NCI-H187 treated with DMSO at 0.1 percent for 48 hours (cell line): ENCODE data around the gene ARHGAP30.
"Not testable (repeated sequence)": the region's sequence is repeated elsewhere in the genome, so short reads cannot be mapped to it uniquely, and the experiment has no call there.

Experiments used
- DNase-seq: peaks from one replicate; lab custom pipeline; 2025; lab: John Stamatoyannopoulos, UW

The ARHGAP30 gene

GRCh38 chr1:161069731-161070270, at the start of gene ARHGAP30:
ARHGAP30 (minus strand) TSS chr1:161069891; CDS start chr1:161069624, 267 bp downstream.
- DNase-seq = no peak

GRCh38 chr1:161117759-161118581, 48.3 kb upstream of the ARHGAP30 start, which contains the start of the genes NIT1 and PFDN2:
NIT1 (plus strand) TSS chr1:161118105; CDS start chr1:161118177, 72 bp downstream.
PFDN2 (minus strand) TSS chr1:161118037; CDS start chr1:161118026, 11 bp downstream.
- DNase-seq = peak; percentile 52

GRCh38 chr1:161115961-161116360, 46.3 kb upstream of the ARHGAP30 start:
- not testable (repeated sequence) for DNase-seq

- DNase-seq = no peak
These were observed 45.5 kb upstream of the ARHGAP30 start for GRCh38 chr1:161115132-161115711.

DNA sequence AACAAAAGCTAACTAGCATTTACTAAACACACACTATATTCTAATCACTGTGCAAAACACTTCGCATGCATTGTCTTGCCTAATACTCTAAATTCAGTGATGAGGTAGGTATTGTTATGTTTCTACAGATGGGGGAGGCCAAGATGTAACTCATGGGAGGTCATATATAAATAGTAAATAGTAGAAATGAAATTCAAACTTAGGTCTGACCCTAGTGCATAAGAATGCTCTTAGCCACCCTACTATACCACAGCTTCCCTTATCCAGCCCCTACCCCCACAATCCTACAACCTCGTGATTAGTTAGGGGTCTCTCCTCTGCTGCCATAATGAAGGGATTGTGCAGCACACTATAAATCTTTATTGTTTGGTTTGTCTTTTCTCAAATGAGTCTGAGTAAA, 44.9 kb upstream of the ARHGAP30 start:
- DNase-seq = no peak

DNA sequence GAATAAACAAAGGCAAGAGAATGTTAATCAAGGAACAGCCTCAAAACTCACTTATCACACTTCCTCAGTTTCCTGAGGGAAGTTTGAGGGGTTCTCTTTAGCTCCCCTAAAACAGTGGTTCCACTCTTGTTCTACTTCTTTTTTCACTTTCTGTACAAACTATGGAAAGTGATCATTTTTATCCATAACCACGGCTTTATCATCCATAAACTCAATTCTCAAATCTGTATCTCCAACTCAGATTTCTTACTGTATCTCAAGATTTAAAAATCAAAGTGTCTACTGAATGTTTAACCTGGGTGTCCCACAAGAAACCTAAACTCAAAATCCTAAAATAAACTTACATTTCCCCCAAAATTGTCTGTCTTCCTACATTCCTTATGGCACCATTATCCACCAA, 44.2 kb upstream of the ARHGAP30 start:
- DNase-seq = no peak

DNA sequence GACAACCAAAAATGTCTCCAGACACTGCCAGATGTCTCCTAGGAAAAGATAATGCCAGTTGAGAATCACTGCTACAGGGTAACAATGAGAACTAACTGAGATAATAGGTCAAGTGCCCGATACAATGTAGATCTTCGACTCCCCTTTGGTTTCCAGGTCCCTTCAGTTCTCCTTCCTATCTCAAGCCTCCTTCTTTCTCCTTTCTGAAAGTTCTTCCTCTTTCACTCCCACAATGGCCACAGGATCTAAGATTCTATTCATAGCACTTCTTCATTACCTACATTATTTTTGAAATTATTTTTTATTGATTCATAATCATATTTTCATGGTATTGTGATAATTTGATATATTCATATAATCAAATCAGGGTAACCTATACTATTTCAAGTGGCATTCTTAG, 41.8 kb upstream of the ARHGAP30 start:
- no peak for DNase-seq

- no peak for DNase-seq
These were observed 41.4 kb upstream of the ARHGAP30 start for GRCh38 chr1:161111117-161111516.

GRCh38 chr1:161106431-161106830, 36.7 kb upstream of the ARHGAP30 start:
- DNase-seq = no peak

DNA sequence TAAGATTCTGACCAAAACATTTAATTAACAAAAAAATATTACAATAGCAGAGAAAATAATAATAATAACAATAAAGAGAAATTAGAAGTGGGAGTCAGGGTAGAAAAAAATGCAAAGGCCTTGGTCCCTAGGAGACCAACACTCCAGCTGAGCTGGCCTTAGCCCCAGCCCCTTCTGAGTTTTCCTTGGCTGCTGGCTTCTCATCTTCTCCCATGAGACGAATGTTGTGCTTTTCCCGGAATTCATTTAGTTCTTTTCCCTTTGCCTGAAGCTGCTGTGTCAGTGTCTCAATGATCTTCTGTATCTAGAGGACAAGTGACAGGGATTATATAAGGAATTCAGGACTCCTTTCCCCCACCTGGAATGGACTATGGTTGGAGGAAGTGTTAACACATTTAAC, 30.9 kb upstream of the ARHGAP30 start:
- DNase-seq = no peak

- no peak for DNase-seq
These were observed 29.6 kb upstream of the ARHGAP30 start for GRCh38 chr1:161099090-161099802.

GRCh38 chr1:161098210-161099068, 28.7 kb upstream of the ARHGAP30 start, which contains the start of gene KLHDC9:
KLHDC9 (plus strand) TSS chr1:161098361; CDS start chr1:161098536, 175 bp downstream.
- DNase-seq = peak; percentile 92

DNA sequence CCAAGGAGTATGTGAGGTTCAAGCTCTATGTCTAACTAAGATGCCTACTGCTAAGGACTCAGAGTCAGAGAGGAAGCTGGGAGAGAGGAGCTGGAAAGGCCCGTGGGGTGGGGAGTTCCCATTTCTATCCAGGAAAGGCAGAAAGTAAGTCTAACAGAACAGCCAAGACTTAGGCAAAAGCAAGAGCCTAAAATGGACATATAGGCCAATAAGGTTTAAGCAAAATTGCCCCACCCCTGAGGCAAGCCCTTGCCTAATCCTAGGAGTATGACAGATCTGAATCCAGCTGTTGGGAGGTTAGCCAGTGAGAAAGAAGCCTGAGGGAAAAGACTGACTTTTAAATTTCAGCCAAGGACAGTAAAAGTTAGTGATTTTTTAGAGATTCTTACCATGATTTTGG, 26.8 kb upstream of the ARHGAP30 start:
- no peak for DNase-seq

GRCh38 chr1:161096015-161096414, 26.3 kb upstream of the ARHGAP30 start:
- no peak for DNase-seq

DNA sequence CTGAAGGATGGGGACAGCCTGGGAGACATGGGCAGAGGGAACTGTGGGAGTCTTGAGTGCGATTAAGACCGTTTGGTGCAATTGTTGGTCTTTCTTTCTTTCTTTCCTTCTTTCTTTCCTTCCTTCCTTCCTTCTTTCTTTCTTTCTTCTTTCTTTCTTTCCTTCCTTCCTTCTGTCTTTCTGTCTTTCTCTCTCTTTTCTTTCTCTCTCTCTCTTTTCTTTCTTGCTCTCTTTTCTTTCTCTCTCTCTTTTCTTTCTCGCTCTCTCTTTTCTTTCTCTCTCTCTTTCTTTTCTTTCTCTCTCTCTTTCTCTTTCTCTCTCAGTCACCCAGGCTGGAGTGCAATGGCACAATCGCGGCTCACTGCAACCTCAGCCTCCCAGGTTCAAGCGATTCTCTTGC, 25.5 kb upstream of the ARHGAP30 start:
- no peak for DNase-seq

GRCh38 chr1:161094481-161094880, 24.8 kb upstream of the ARHGAP30 start:
- DNase-seq = no peak

GRCh38 chr1:161092621-161093028, 22.9 kb upstream of the ARHGAP30 start:
- DNase-seq = no peak

- no peak for DNase-seq
These were observed 22.3 kb upstream of the ARHGAP30 start for GRCh38 chr1:161091796-161092507.

DNA sequence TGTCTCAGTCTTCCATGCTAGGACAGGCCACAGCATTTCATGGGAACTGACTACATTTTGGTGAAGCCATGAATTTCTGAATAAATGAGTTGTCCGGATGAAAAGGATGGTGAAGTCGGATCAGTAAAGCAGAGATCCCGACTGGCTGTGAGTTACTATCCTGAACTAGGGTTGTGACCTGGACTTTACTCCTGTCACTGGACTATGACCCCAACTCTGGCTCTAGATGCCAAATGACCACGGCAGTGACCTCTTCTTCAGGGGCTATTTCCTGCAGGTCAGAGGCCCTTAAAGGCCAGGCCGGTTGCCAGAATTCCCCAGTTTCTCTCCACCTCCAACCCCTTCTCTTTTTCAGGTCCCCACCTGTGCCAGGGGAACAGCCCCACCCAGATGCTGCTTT, 21.4 kb upstream of the ARHGAP30 start:
- no peak for DNase-seq

GRCh38 chr1:161090617-161091016, 20.9 kb upstream of the ARHGAP30 start:
- DNase-seq = no peak

DNA sequence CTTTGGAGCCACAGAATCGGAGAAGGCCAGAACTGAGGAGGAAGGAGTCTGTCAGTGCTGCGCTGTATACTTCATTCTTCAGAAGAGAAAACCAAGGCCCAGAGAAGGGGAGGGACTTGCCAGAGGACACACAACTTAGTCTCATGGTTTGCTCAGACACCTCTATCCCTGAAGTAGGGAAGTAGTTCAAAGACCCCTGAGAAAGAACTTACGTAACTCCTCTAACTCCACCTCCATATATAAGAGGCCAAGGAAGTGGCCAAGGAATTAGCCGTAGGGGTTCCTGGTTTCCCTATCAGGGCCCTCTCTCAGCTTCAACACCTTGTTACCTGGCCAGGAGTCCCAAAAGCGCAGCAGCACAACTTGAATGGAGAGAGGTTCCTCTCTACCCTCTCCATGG, 20.2 kb upstream of the ARHGAP30 start:
- no peak for DNase-seq
